ENCODE results near the gene BCL7A.

BCL7A gene

DNA sequence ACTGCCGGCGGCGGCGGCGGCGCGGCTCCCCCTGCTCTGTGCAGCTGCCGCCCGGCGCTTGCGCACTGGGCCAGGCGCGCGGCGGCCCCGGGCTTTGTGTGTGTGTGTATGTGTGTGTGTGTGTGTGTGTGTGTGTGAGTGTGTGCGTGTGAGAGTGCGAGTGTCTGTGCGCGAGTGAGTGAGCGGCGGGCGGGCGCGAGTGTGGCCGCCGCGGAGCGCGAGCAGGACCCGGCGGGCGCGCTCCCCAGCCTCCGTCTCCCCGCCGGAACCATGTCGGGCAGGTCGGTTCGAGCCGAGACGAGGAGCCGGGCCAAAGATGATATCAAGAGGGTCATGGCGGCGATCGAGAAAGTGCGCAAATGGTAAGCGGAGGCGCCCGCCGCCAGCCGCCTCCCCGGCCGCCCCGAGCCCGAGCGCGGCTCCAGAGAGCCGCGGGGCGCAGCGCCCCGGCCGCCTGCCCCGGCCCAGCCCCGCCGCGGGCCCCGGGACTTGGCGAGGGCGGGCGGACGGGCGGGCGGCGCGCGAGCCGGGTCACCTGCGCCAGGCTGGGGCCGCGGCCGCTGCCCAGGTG, at the start of gene BCL7A:
Gene BCL7A (plus strand): TSS at position 63 of the 571 bp plus-strand sequence. CDS start 208 bp downstream, at position 271.
- in situ Hi-C loops (cut with HindIII; ENCODE audit: low sequenced_read_pairs), result no loop called here
- H3K4me3 ChIP-seq (ENCODE audit: low read depth, low read length), result peak within 1 kb of the TSS; percentile 51
- DNase-seq (ENCODE audit: low read depth), result peak; percentile 34
- TF ChIP-seq, protein P1, sequence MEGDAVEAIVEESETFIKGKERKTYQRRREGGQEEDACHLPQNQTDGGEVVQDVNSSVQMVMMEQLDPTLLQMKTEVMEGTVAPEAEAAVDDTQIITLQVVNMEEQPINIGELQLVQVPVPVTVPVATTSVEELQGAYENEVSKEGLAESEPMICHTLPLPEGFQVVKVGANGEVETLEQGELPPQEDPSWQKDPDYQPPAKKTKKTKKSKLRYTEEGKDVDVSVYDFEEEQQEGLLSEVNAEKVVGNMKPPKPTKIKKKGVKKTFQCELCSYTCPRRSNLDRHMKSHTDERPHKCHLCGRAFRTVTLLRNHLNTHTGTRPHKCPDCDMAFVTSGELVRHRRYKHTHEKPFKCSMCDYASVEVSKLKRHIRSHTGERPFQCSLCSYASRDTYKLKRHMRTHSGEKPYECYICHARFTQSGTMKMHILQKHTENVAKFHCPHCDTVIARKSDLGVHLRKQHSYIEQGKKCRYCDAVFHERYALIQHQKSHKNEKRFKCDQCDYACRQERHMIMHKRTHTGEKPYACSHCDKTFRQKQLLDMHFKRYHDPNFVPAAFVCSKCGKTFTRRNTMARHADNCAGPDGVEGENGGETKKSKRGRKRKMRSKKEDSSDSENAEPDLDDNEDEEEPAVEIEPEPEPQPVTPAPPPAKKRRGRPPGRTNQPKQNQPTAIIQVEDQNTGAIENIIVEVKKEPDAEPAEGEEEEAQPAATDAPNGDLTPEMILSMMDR (IDR thresholded peaks at IDR 0.05; ENCODE audit: low read depth, low read length, missing control alignments), result no peak

DNA sequence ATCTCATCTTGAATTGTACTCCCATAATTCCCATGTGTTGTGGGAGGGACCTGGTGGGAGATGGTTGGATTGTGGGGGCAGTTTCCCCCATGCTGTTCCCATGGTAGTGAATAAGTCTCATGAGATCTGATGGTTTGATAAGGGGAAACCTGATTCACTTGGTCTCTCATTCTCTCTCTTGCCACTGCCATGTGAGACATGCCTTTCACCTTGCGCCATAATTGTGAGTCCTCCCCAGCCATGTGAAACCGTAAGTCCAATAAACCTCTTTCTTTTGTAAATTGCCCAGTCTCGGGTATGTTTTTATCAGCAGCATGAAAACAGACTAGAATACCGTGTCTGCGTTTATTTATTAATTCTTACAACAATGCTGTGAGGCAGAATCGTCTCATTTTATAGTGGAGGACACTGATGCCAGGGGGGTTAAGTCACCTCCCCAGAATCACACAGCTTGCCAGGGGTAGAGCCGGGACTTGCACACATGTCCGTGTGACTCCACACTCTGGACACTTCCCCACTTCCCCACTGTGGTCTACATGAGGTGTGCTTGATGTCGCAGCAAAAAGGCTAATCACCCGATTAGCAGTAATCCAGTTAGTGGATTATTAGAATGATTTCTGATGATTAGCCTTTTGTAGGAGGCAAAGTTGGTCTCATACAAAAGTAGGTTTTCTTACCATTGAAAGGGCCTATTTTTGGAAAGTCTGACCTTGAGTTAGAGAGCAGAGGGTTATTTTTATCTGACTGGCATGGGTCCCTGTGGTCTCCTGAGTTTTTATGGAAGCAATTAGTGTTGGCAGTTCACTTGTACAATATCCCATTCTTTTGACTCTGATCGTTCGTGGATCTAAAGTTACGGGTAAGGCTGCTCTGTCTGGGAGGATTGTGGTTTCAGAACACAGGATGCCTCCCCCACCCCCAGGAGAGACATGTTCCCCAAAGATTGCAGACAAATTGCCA, 47.4 kb upstream of the BCL7A start:
- TF ChIP-seq, protein P1 (IDR thresholded peaks at IDR 0.05; ENCODE audit: low read depth, low read length, missing control alignments), result no peak
- DNase-seq (ENCODE audit: low read depth), result no peak
- no peak overlapping the region for H3K4me3 ChIP-seq (ENCODE audit: low read depth, low read length)
- in situ Hi-C loops (cut with HindIII; ENCODE audit: low sequenced_read_pairs), result no loop called here

DNA sequence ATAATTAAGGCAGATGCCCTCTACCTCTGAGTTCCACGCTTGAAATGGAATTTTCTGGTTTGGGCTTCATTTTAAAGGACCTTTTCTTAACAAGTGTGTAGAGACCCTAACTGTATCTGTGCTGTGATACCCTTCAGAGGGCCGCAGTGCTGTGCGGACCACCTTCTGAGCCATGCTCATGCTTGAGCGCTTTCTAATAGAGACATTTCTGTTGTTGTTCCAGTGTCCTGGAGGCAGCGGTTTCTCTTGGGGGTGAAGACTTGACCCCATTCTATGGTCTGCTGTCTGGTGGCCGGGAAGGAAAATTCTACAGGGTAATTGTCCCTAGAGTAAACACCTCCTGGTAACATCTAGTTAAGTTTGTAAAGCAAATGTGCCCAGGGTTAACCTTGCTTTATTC, 46.7 kb upstream of the BCL7A start:
- in situ Hi-C loops (cut with HindIII; ENCODE audit: low sequenced_read_pairs), result no loop called here
- no peak for DNase-seq (ENCODE audit: low read depth)
- H3K4me3 ChIP-seq (ENCODE audit: low read depth, low read length), result no peak overlapping the region
- TF ChIP-seq, protein P1 (IDR thresholded peaks at IDR 0.05; ENCODE audit: low read depth, low read length, missing control alignments), result no peak

DNA sequence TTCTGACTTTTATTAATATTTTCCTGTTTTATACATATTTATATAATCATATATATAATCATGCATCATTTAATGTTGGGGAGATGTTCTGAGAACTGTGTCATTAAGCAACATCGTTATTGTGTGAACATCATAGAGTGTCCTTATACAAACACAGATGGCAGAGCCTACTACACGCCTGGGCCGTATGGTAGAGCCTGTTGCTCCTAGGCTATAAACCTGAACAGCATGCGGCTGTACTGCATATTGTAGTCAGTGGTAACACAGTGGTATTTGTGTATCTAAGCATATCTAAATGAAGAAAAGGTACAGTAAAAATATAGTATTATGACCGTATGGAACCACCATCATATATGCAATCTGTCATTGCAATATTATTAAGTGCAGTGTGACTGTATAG, 44.7 kb upstream of the BCL7A start:
- DNase-seq (ENCODE audit: low read depth), result no peak
- H3K4me3 ChIP-seq (ENCODE audit: low read depth, low read length), result no peak overlapping the region
- in situ Hi-C loops (cut with HindIII; ENCODE audit: low sequenced_read_pairs), result no loop called here
- TF ChIP-seq, protein P1 (IDR thresholded peaks at IDR 0.05; ENCODE audit: low read depth, low read length, missing control alignments), result no peak

DNA sequence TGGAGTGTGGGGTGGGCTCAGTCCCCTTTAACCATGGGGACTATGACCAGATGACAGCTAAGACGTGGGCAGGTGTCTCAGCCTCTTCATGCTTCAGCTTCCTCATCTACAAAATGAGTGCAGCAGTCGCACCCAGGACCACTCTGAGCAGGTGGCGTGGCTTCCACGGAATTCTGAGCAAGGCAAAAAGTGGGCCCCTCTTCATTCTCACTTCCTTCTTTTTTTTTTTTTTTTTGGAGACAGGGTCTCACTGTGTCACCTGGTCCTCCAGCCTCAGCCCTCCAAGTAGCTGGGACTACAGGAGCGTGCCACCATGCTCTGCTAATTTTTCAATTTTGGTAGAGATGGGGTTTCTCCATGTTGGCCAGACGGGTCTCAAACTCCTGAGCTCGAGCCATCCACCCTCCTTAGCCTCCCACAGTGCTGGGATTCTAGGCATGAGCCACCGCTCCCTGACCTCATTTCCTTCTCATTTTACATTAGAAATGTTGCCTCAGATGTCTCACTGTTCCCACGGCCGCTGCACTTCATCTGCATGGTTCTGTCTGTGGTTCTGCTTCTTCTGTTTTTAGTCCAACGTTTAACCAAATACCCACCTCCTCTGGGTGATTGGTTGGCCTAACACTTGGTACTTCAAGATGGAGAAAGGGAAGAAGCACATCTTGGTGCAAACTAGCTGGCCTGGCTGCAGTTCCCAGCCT, 41.3 kb upstream of the BCL7A start:
- H3K4me3 ChIP-seq (ENCODE audit: low read depth, low read length), result no peak overlapping the region
- no peak for DNase-seq (ENCODE audit: low read depth)
- in situ Hi-C loops (cut with HindIII; ENCODE audit: low sequenced_read_pairs), result no loop called here
- TF ChIP-seq, protein P1 (IDR thresholded peaks at IDR 0.05; ENCODE audit: low read depth, low read length, missing control alignments), result no peak

DNA sequence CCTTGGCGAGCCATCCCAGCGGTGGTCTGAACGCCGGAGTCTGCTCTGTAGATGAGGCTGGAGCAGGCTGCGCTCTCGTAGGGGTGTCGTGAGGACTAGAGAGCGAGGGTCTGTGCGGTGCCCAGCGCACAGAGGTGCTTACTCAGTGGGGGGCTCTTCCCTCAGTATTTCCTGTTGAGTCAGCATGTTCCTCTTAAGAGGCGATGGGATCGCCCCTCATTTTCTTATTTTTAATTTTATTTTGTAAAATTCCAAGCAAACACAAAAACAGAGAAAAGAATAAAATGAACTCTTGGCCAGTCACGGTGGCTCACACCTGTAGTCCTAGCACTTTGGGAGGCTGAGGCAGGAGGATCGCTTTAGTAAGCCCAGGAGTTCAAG, 40.8 kb upstream of the BCL7A start:
- H3K4me3 ChIP-seq (ENCODE audit: low read depth, low read length), result no peak overlapping the region
- TF ChIP-seq, protein P1 (IDR thresholded peaks at IDR 0.05; ENCODE audit: low read depth, low read length, missing control alignments), result no peak
- DNase-seq (ENCODE audit: low read depth), result no peak
- in situ Hi-C loops (cut with HindIII; ENCODE audit: low sequenced_read_pairs), result no loop called here

Measured in astrocyte of the cerebellum (primary cell).